SK-N-SH (cell line): ENCODE results near the gene APOE. TPM values are rescaled to one million over a fixed set of nuclear protein-coding genes. Genes with fewer than 3 reads are reported as not detected.

Experiments
- CTCF ChIA-PET: fragments of 300-600, 350-600 bp; formaldehyde crosslinking; extraction: SDS; loops from one replicate; lab custom pipeline; 2021; lab: Yijun Ruan, JAX
- POLR2A ChIA-PET: fragments of 350-600 bp; sonication (Branson Sonifier 250); formaldehyde crosslinking; extraction: SDS; loops from one replicate; lab custom pipeline; 2020; ENCODE audit warnings: antibody characterized with exemption, inconsistent platforms; lab: Yijun Ruan, JAX
- DNase-seq: peaks from one replicate; pipeline ENCODE4 v3.0.0; 2012
- H2AFZ ChIP-seq: fragments of 200-600 bp; sonication (generic); 2 replicates; pipeline ENCODE4 v1.8.1; 2016; ENCODE audit warnings: antibody characterized with exemption, mild to moderate bottlenecking, low read depth
- H3F3A ChIP-seq: fragments of 200-600 bp; sonication (generic); replicated peaks from 2 replicates; pipeline ENCODE3; 2016; ENCODE audit warnings: antibody characterized with exemption, mild to moderate bottlenecking; ENCODE audit not compliant: insufficient read depth
- H3K27ac ChIP-seq, 2 experiments: fragments of 200-500 bp in 1 of 2; fragments of 200-600 bp in 1 of 2; sonication (Bioruptor generic) in 1 of 2; sonication (generic), shearing (Covaris generic) in 1 of 2; 2 replicates each; pipeline versions ENCODE4 v1.5.1 to v1.6.1; 2014 to 2016; ENCODE audit warnings: low read depth in 2 of 2, inconsistent platforms in 1 of 2, low read length in 1 of 2, mild to moderate bottlenecking in 1 of 2, mixed read lengths in 1 of 2
- H3K27me3 ChIP-seq: fragments of 200-600 bp; sonication (generic), shearing (Covaris generic); 2 replicates; pipeline ENCODE4 v1.6.1; 2016; ENCODE audit warnings: mixed run types; ENCODE audit not compliant: insufficient read depth
- H3K36me3 ChIP-seq, 2 experiments: fragments of 200-500 bp in 1 of 2; fragments of 200-600 bp in 1 of 2; sonication (Bioruptor generic) in 1 of 2; sonication (generic) in 1 of 2; replicated peaks in 1 of 2; 2 replicates each; pipeline versions ENCODE3 to v1.5.1; 2014 to 2016; ENCODE audit warnings: low read length in 1 of 2, mild to moderate bottlenecking in 1 of 2; ENCODE audit not compliant: insufficient read depth in 2 of 2, control insufficient read depth in 1 of 2
- H3K4me1 ChIP-seq, 2 experiments: fragments of 200-500 bp in 1 of 2; fragments of 200-600 bp in 1 of 2; sonication (Bioruptor generic) in 1 of 2; sonication (generic), shearing (Covaris generic) in 1 of 2; 2 replicates each; pipeline versions ENCODE4 v1.5.1 to v1.6.1; 2014 to 2016; ENCODE audit warnings: low read depth in 1 of 2, low read length in 1 of 2, mixed run types in 1 of 2; ENCODE audit not compliant: insufficient read depth in 2 of 2, control insufficient read depth in 1 of 2
- H3K4me2 ChIP-seq: fragments of 200-600 bp; sonication (generic), shearing (Covaris generic); 2 replicates; pipeline ENCODE4 v1.6.1; 2017; ENCODE audit warnings: mixed run types
- H3K4me3 ChIP-seq, 2 experiments: fragments of 200-500 bp in 1 of 2; fragments of 200-600 bp in 1 of 2; sonication (Bioruptor generic) in 1 of 2; sonication (generic), shearing (Covaris generic) in 1 of 2; 2 replicates each; pipeline versions ENCODE4 v1.5.1 to v1.8.1; 2014 to 2016; ENCODE audit warnings: low read depth in 2 of 2, inconsistent platforms in 1 of 2, low read length in 1 of 2, mild to moderate bottlenecking in 1 of 2, mixed read lengths in 1 of 2, moderate library complexity in 1 of 2
- H3K79me2 ChIP-seq: fragments of 200-600 bp; sonication (generic); 2 replicates; pipeline ENCODE4 v1.8.1; 2017; ENCODE audit warnings: mild to moderate bottlenecking; ENCODE audit not compliant: insufficient read depth
- H3K9ac ChIP-seq: fragments of 200-600 bp; sonication (generic); 2 replicates; pipeline ENCODE4 v1.6.1; 2017; ENCODE audit warnings: mixed run types
- H3K9me2 ChIP-seq: fragments of 200-600 bp; sonication (generic); 2 replicates; pipeline ENCODE4 v1.6.1; 2017; ENCODE audit warnings: mixed run types
- H3K9me3 ChIP-seq: fragments of 200-600 bp; sonication (generic); 2 replicates; pipeline ENCODE4 v1.6.1; 2017; ENCODE audit warnings: mixed run types, mild to moderate bottlenecking, moderate library complexity
- H4K20me1 ChIP-seq: fragments of 200-600 bp; sonication (generic); 2 replicates; pipeline ENCODE4 v1.6.1; 2017; ENCODE audit warnings: mild to moderate bottlenecking, mixed run types; ENCODE audit not compliant: insufficient read depth
- ELF1 ChIP-seq: IDR thresholded peaks from 2 replicates; pipeline ENCODE4 v1.4.0; 2012
- EP300 ChIP-seq, 2 experiments: IDR thresholded peaks; 2 replicates each; pipeline versions ENCODE4 v1.4.0 to v1.6.1; 2012; ENCODE audit warnings: borderline replicate concordance in 1 of 2, low read depth in 1 of 2, low read length in 1 of 2
- FOSL2 ChIP-seq: IDR thresholded peaks from 2 replicates; pipeline ENCODE4 v1.4.0; 2012; ENCODE audit warnings: low read depth, mild to moderate bottlenecking, moderate library complexity, borderline replicate concordance
- FOXJ3 ChIP-seq: sonication (generic); formaldehyde crosslinking; IDR thresholded peaks from 2 replicates; pipeline ENCODE4 v1.5.1; 2020; ENCODE audit warnings: mild to moderate bottlenecking, missing genetic modification reagents
- GABPA ChIP-seq: IDR thresholded peaks from 2 replicates; pipeline ENCODE4 v1.4.0; 2012; ENCODE audit warnings: low read depth, mild to moderate bottlenecking
- GATA2 ChIP-seq: sonication (generic); formaldehyde crosslinking; IDR thresholded peaks from 2 replicates; pipeline ENCODE4 v1.5.0; 2020; ENCODE audit warnings: mild to moderate bottlenecking, missing genetic modification reagents
- IRF3 ChIP-seq: fragments of 150-350 bp; IDR thresholded peaks from 2 replicates; pipeline ENCODE4 v1.6.1; 2016; ENCODE audit warnings: mild to moderate bottlenecking, low read depth, low read length
- MAX ChIP-seq: IDR thresholded peaks from 2 replicates; pipeline ENCODE4 v1.4.0; 2012; ENCODE audit warnings: low read depth
- MXI1 ChIP-seq: IDR thresholded peaks from 2 replicates; pipeline ENCODE4 v1.6.1; 2012; ENCODE audit warnings: mild to moderate bottlenecking, low read depth, low read length, improper control_type of control experiment
- NFIC ChIP-seq: IDR thresholded peaks from 2 replicates; pipeline ENCODE4 v1.4.0; 2012; ENCODE audit warnings: borderline replicate concordance
- NRF1 ChIP-seq: IDR thresholded peaks from 2 replicates; pipeline ENCODE4 v1.6.1; 2012; ENCODE audit warnings: low read depth, mild to moderate bottlenecking, low read length
- PBX3 ChIP-seq: IDR thresholded peaks from 2 replicates; pipeline ENCODE4; 2012
- POLR2AphosphoS5 ChIP-seq: IDR thresholded peaks from 2 replicates; pipeline ENCODE4 v1.6.1; 2012; ENCODE audit warnings: low read depth, low read length
- RAD21 ChIP-seq: IDR thresholded peaks from 2 replicates; pipeline ENCODE4 v1.6.1; 2012; ENCODE audit warnings: mild to moderate bottlenecking, low read length
- RCOR1 ChIP-seq: fragments of 150-350 bp; IDR thresholded peaks from 2 replicates; pipeline ENCODE4 v1.6.1; 2017; ENCODE audit warnings: antibody characterized with exemption, low read length
- REST ChIP-seq: IDR thresholded peaks from 2 replicates; pipeline ENCODE4 v1.6.1; 2012; ENCODE audit warnings: mild to moderate bottlenecking, low read depth, low read length, moderate library complexity
- RXRA ChIP-seq: IDR thresholded peaks from 2 replicates; pipeline ENCODE4 v1.4.0; 2012; ENCODE audit warnings: low read depth, mild to moderate bottlenecking, borderline replicate concordance
- SIN3A ChIP-seq: IDR thresholded peaks from 2 replicates; pipeline ENCODE4 v1.6.1; 2012; ENCODE audit warnings: low read depth, mild to moderate bottlenecking, low read length, moderate library complexity, borderline replicate concordance
- TAF1 ChIP-seq: IDR thresholded peaks from 2 replicates; pipeline ENCODE4 v1.6.1; 2012; ENCODE audit warnings: low read depth, mild to moderate bottlenecking, low read length, moderate library complexity, borderline replicate concordance
- USF2 ChIP-seq: fragments of 150-350 bp; IDR thresholded peaks from 2 replicates; pipeline ENCODE4 v1.6.1; 2017; ENCODE audit warnings: antibody characterized with exemption, low read length, low read depth, borderline replicate concordance
- ZBTB33 ChIP-seq: IDR thresholded peaks from 2 replicates; pipeline ENCODE4 v1.4.0; 2012; ENCODE audit warnings: low read depth, borderline replicate concordance
- WGBS: methylation state at CpG from one replicate; pipeline ENCODE4 v1.1.6; 2017; ENCODE audit warnings: low lambda C conversion rate; 5-methylcytosine and 5-hydroxymethylcytosine counted together
- polyA plus RNA-seq, 3 experiments: library from polyadenylated mRNA; depleted of rRNA; stranded (reverse); fragments of >200 nt; gene quantifications; 2 replicates each; pipeline ENCODE4 v1.2.3, GENCODE V29; 2012

Gene APOE
- polyA plus RNA-seq, 1 of the 3 experiments (the other 2 are of a cell fraction): 56.0 TPM

- peak overlapping the region; percentile 77 for H2AFZ ChIP-seq
- DNase-seq: peak; percentile 90
- H3K4me1 ChIP-seq: peaks cover 8 to 21% of the 10 kb centered on the region in 2 experiments; a peak in 2 of 4 replicates
- peak overlapping the region; percentile 72 for H3K9ac ChIP-seq
- H3K27me3 ChIP-seq: no peaks in the 10 kb centered on the region
- H3F3A ChIP-seq: peaks cover 17% of the 10 kb centered on the region
- peak overlapping the region; percentile 81 for H3K4me2 ChIP-seq
- peak overlapping the region; percentile 51 to 57 for H3K4me3 ChIP-seq
- WGBS: 2% methylated on average over 40 of the region's 40 CpGs
- H3K79me2 ChIP-seq: peaks cover 42% of the 10 kb centered on the region
- H3K9me2 ChIP-seq: no peaks in the 10 kb centered on the region
- POLR2A ChIA-PET: interaction anchor here (1.1 to 1.4 kb wide), 2 partner anchors 42 to 64 kb away, joined by 4 read pairs; partner anchors contain the start of gene CLPTM1
- CTCF ChIA-PET: interaction anchor here (0.5 to 1.8 kb wide), 7 partner anchors 14 to 557 kb away, joined by 3 to 5 read pairs (median 3); no protein-coding TSS in a partner anchor
- H3K27ac ChIP-seq: peak overlapping the region; percentile 92 to 93
- H3K36me3 ChIP-seq: peaks cover 9 to 32% of the 10 kb centered on the region in 2 experiments
- no peaks in the 10 kb centered on the region for H4K20me1 ChIP-seq
- no peaks in the 10 kb centered on the region for H3K9me3 ChIP-seq
- no peak for TF ChIP-seq USF2
- peak; percentile 44; the same call in 1 of the 2 replicates for TF ChIP-seq ZBTB33
- peak; percentile 51; the same call in 1 of the 2 replicates for TF ChIP-seq MXI1
- no peak for TF ChIP-seq FOXJ3 (CRISPR knock-in tag)
- no peak for TF ChIP-seq RXRA
- no peak; the same call in 1 of the 2 replicates for TF ChIP-seq RCOR1
- TF ChIP-seq IRF3: peak; percentile 59; the same call in 1 of the 2 replicates
- peak; percentile 92 for TF ChIP-seq ELF1
- TF ChIP-seq PBX3: peak; percentile 37
- no peak; the same call in 1 of the 2 replicates for TF ChIP-seq NRF1
- TF ChIP-seq RAD21: peak; percentile 27
- peak; percentile 10 to 28; a peak in 1 of 4 replicates for TF ChIP-seq EP300 (IDR thresholded peaks at IDR 0.05; ENCODE audit: borderline replicate concordance in 1 of 2, low read depth in 1 of 2, low read length in 1 of 2)
- peak; percentile 47; the same call in 1 of the 2 replicates for TF ChIP-seq FOSL2
- peak; percentile 96 for TF ChIP-seq SIN3A
- no peak for TF ChIP-seq GATA2
- peak; percentile 95 for TF ChIP-seq POLR2AphosphoS5
- peak; percentile 69 for TF ChIP-seq GABPA
- TF ChIP-seq NFIC: peak; percentile 20; the same call in 1 of the 2 replicates
- TF ChIP-seq TAF1: peak; percentile 77
- 0 out of 2 replicates have a peak, but pooled peaks have one; percentile 15 for TF ChIP-seq REST
- TF ChIP-seq MAX: peak; percentile 69; the same call in 1 of the 2 replicates
These were observed 15.1 kb upstream of the APOE start for GRCh38 chr19:44890366-44891015.
